SK-N-MC (cell line): ENCODE measurements around the gene BRI3.

ENCODE experiments used
- EZH2 ChIP-seq: fragments of 200-600 bp; sonication (generic); IDR thresholded peaks from one replicate; pipeline ENCODE4 v1.6.1; 2017; ENCODE audit warnings: antibody characterized with exemption
- FOXP2 ChIP-seq: optimal IDR thresholded peaks from 2 replicates; pipeline ENCODE3; 2011; ENCODE audit warnings: mild to moderate bottlenecking, moderate library complexity; ENCODE audit not compliant: insufficient read depth; ENCODE audit errors: extremely low read length, control extremely low read depth
- POLR2AphosphoS5 ChIP-seq: IDR thresholded peaks from 2 replicates; pipeline ENCODE4 v1.6.1; 2012; ENCODE audit warnings: mild to moderate bottlenecking, low read depth, low read length, borderline replicate concordance

DNA sequence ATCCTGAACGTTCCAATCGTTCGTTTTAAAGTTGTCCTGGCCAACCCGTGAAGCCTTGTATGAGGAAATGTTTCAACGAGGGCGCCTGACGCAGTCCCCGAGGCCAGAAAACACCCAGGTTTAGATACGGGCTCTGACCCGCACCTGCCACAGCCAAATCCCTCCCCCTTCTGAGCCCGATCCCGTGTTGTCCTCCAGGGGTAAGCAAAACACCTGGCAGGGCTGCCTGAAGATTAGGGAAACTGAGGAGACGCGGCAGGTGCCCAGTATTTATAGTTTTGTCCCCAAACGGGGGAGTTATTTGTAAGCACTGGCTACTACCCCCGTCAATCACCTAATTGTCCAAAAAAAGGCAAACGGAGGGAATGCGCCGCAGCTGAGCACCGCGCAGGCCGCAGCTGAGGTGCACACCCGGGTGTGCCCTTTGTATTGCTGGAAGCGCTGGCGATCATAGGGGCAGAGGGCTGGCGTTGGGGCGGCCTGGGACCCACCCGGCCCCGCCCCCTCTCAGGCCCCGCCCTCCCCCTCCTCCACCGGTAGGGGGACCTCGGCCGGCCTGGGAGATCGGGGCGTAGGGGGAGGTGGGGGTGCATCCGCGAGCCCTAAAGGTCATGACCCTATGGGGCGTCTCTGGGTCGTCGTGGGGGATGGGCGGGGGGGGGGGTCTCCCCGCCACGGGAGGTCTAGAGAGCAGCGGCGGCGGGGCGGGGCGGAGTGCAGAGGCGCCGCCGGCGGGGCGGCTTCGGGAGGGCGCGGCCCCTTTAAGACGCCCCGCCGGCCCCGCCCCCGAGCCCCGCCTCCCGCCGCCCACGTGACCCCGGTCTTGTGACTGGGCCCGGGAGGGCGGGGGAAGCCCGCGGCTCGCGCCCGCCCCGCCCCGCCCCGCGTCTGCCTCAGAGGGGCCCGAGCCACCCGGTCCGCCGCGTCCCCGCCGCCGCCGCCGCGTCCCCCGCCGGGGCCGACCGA, at the start of gene BRI3:
- no peak for TF ChIP-seq EZH2
- no peak for TF ChIP-seq FOXP2
- peak; percentile 65 for TF ChIP-seq POLR2AphosphoS5
